Natural killer cell (primary cell): ENCODE results near the gene TFB1M. TPM values are rescaled to one million over a fixed set of nuclear protein-coding genes. Genes with fewer than 3 reads are reported as not detected.

ENCODE experiments used
- ATAC-seq, 3 donors: fragments of 150-1000 bp in 2 of 3; fragments of 200-7000 bp in 1 of 3; cut with Tn5 transposase; 1 replicate in 1 of 3; 2 replicates in 2 of 3; pipeline ENCODE4 v1.10.0; 2021; ENCODE audit warnings: mild to moderate bottlenecking in 2 of 3, moderate library complexity in 2 of 3
- DNase-seq, 2 donors: peaks; one replicate each; pipeline versions ENCODE4 v3.0.0 to v3.0.0-alpha.2; 2013 to 2021; ENCODE audit warnings: mixed read lengths in 1 of 2
- H3K27ac ChIP-seq: one replicate; pipeline ENCODE4 v1.5.1; 2013; ENCODE audit warnings: mild to moderate bottlenecking, low read length
- H3K27me3 ChIP-seq: one replicate; pipeline ENCODE4 v1.6.1; 2013; ENCODE audit warnings: low read length; ENCODE audit not compliant: control insufficient read depth, insufficient read depth
- H3K36me3 ChIP-seq: one replicate; pipeline ENCODE4 v1.6.1; 2013; ENCODE audit warnings: low read length; ENCODE audit not compliant: control insufficient read depth, insufficient read depth
- H3K4me1 ChIP-seq: one replicate; pipeline ENCODE4 v1.6.1; 2013; ENCODE audit warnings: low read length; ENCODE audit not compliant: control insufficient read depth, insufficient read depth
- H3K4me3 ChIP-seq: one replicate; pipeline ENCODE4 v1.5.1; 2013; ENCODE audit warnings: low read length
- H3K9me3 ChIP-seq: one replicate; pipeline ENCODE4 v1.6.1; 2013; ENCODE audit warnings: low read length; ENCODE audit not compliant: control insufficient read depth, insufficient read depth
- H3K27ac Mint-ChIP-seq, 2 donors: one replicate each; pipeline ENCODE4 v1.8.0; 2022; ENCODE audit warnings: mild to moderate bottlenecking in 2 of 2, mixed read lengths in 2 of 2, moderate library complexity in 1 of 2
- H3K27me3 Mint-ChIP-seq, 2 donors: one replicate each; pipeline ENCODE4 v1.8.0; 2022; ENCODE audit warnings: low read depth in 2 of 2, mixed read lengths in 2 of 2
- H3K36me3 Mint-ChIP-seq: one replicate; pipeline ENCODE4 v1.8.0; 2022; ENCODE audit warnings: mixed read lengths
- H3K4me1 Mint-ChIP-seq, 2 donors: one replicate each; pipeline ENCODE4 v1.8.0; 2022; ENCODE audit warnings: mixed read lengths in 2 of 2
- H3K4me3 Mint-ChIP-seq: one replicate; pipeline ENCODE4 v1.8.0; 2022; ENCODE audit warnings: mild to moderate bottlenecking, moderate library complexity, mixed read lengths
- H3K9me3 Mint-ChIP-seq, 2 donors: one replicate each; pipeline ENCODE4 v1.8.0; 2022; ENCODE audit warnings: mixed read lengths in 2 of 2
- CTCF ChIP-seq: fragments of 200-600 bp; IDR thresholded peaks from one replicate; pipeline ENCODE4 v1.8.0; 2022; ENCODE audit warnings: antibody characterized with exemption
- WGBS: methylation state at CpG from one replicate; pipeline ENCODE4 v1.1.7; 2013; ENCODE audit warnings: missing lambda C conversion rate; ENCODE audit not compliant: insufficient coverage; 5-methylcytosine and 5-hydroxymethylcytosine counted together
- intact Hi-C: fragments of 100-400 bp; cut with micrococcal nuclease; formaldehyde crosslinking; loops from one replicate; pipeline ENCODE4 v1.14.2; 2022
- total RNA-seq, 4 donors: library from RNA; stranded (reverse); fragments of 120-200 nt in 1 of 4; gene quantifications; one replicate each; pipeline versions ENCODE4 v1.2.3 to v1.2.4, GENCODE V29; 2013 to 2022

Gene TFB1M
- total RNA-seq, 3 donors from 2014 or later (not counting 1 experiment from before 2014, with no cell fraction given), result 14.1 to 20.1 (median 17.1) TPM

GRCh38 chr6:155352811-155353210 is 38.5 kb upstream of the TFB1M start:
- H3K36me3 Mint-ChIP-seq, result peaks cover 16% of the 10 kb centered on the region
- H3K4me3 Mint-ChIP-seq, result no peak overlapping the region
- no peak overlapping the region for H3K27ac Mint-ChIP-seq
- no peaks in the 10 kb centered on the region for H3K27me3 ChIP-seq
- H3K9me3 ChIP-seq, result peaks cover 11% of the 10 kb centered on the region
- H3K4me1 Mint-ChIP-seq, result no peaks in the 10 kb centered on the region
- no peak for ATAC-seq
- H3K4me1 ChIP-seq, result no peaks in the 10 kb centered on the region
- no peak overlapping the region for H3K4me3 ChIP-seq
- peaks cover 0 to 2% of the 10 kb centered on the region in 2 donors for H3K27me3 Mint-ChIP-seq
- H3K36me3 ChIP-seq, result no peaks in the 10 kb centered on the region
- TF ChIP-seq CTCF, result no peak
- H3K27ac ChIP-seq, result no peak overlapping the region
- intact Hi-C loops, result no loop called here
- no peak for DNase-seq
- peaks cover 5 to 6% of the 10 kb centered on the region in 2 donors for H3K9me3 Mint-ChIP-seq

DNA sequence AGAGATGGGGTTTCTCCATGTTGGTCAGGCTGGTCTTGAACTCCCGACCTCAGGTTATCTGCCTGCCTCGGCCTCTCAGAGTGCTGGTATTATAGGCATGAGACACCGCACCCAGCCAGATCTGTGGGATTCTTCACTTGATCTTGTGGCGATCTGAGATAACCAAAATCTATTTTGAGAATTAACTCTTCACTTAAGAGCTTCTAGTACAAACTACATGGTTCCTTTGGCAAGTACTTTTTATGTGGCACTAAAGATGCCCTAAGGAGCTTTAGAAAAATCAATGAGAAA is 37.8 kb upstream of the TFB1M start:
- peaks cover 0 to 2% of the 10 kb centered on the region in 2 donors for H3K27me3 Mint-ChIP-seq
- H3K4me1 ChIP-seq, result no peaks in the 10 kb centered on the region
- H3K4me3 ChIP-seq, result no peak overlapping the region
- H3K36me3 Mint-ChIP-seq, result peaks cover 20% of the 10 kb centered on the region
- H3K27ac ChIP-seq, result no peak overlapping the region
- H3K9me3 Mint-ChIP-seq, result peaks cover 5 to 9% of the 10 kb centered on the region in 2 donors
- no peaks in the 10 kb centered on the region for H3K27me3 ChIP-seq
- H3K4me3 Mint-ChIP-seq, result no peak overlapping the region
- ATAC-seq (no peak), DNase-seq (no peak)
- no peak for TF ChIP-seq CTCF
- no peaks in the 10 kb centered on the region for H3K4me1 Mint-ChIP-seq
- no peaks in the 10 kb centered on the region for H3K36me3 ChIP-seq
- H3K27ac Mint-ChIP-seq, result no peak overlapping the region
- intact Hi-C loops, result no loop called here
- 85% methylated on average over 4 of the region's 4 CpGs for WGBS
- peaks cover 11% of the 10 kb centered on the region for H3K9me3 ChIP-seq

- H3K4me3 Mint-ChIP-seq, result no peak overlapping the region
- WGBS, result 98% methylated on average over 4 of the region's 5 CpGs
- TF ChIP-seq CTCF, result no peak
Measured at GRCh38 chr6:155351273-155352129, 37.2 kb upstream of the TFB1M start.

GRCh38 chr6:155349956-155350355 is 35.7 kb upstream of the TFB1M start:
- Mint-ChIP-seq H3K36me3 (peaks cover 32% of the 10 kb centered on the region), H3K4me3 (no peak overlapping the region), H3K27me3 (peaks cover 0 to 13% of the 10 kb centered on the region in 2 donors), H3K9me3 (peaks cover 7 to 18% of the 10 kb centered on the region in 2 donors), H3K27ac (no peak overlapping the region), H3K4me1 (no peaks in the 10 kb centered on the region)
- H3K4me1 ChIP-seq, result no peaks in the 10 kb centered on the region
- no peak overlapping the region for H3K27ac ChIP-seq
- TF ChIP-seq CTCF, result no peak
- H3K27me3 ChIP-seq, result no peaks in the 10 kb centered on the region
- H3K9me3 ChIP-seq, result peaks cover 11% of the 10 kb centered on the region
- H3K36me3 ChIP-seq, result no peaks in the 10 kb centered on the region
- DNase-seq (no peak), ATAC-seq (no peak)
- intact Hi-C loops, result no loop called here
- H3K4me3 ChIP-seq, result no peak overlapping the region
- WGBS, result 90% methylated on average over 6 of the region's 6 CpGs

More at GRCh38 chr6:155351273-155352129, 37.2 kb upstream of the TFB1M start:
- intact Hi-C loops, result no loop called here
- no peak for DNase-seq
- Mint-ChIP-seq H3K27ac (no peak overlapping the region), H3K36me3 (peaks cover 26% of the 10 kb centered on the region), H3K4me1 (no peaks in the 10 kb centered on the region), H3K9me3 (peaks cover 7 to 9% of the 10 kb centered on the region in 2 donors), H3K27me3 (peaks cover 0 to 2% of the 10 kb centered on the region in 2 donors)
- Histone ChIP-seq H3K4me1 (no peaks in the 10 kb centered on the region), H3K4me3 (no peak overlapping the region), H3K9me3 (peaks cover 11% of the 10 kb centered on the region), H3K36me3 (no peaks in the 10 kb centered on the region), H3K27ac (no peak overlapping the region), H3K27me3 (no peaks in the 10 kb centered on the region)
- ATAC-seq, result no peak
